Brain pericyte (primary cell): ENCODE results near the gene SUN1.

Experiments used
- DNase-seq: peaks from one replicate; pipeline ENCODE4 v3.0.0-alpha.2; 2012; ENCODE audit warnings: low read depth, low spot score

The SUN1 gene

DNA sequence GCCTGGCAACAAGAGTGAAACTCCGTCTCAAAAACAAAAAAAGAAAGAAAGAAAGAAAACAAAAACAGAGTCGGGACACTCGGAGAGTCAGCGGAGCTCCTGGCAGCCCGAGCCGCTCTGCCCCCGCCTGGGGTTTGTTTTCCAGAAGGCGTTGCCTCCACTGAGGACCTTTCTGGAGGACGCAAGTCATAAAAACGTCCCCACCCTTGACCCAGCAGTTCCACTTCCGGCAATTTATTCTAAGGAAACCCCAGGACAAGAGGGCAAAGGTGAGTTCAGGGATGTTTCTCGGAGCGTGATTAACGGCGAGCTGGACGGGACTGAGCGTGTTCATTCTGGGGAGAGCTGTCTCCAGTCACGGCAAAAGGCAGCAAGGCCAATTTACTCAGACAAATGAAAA lies 27.0 kb upstream of the SUN1 start:
- no peak for DNase-seq

DNA sequence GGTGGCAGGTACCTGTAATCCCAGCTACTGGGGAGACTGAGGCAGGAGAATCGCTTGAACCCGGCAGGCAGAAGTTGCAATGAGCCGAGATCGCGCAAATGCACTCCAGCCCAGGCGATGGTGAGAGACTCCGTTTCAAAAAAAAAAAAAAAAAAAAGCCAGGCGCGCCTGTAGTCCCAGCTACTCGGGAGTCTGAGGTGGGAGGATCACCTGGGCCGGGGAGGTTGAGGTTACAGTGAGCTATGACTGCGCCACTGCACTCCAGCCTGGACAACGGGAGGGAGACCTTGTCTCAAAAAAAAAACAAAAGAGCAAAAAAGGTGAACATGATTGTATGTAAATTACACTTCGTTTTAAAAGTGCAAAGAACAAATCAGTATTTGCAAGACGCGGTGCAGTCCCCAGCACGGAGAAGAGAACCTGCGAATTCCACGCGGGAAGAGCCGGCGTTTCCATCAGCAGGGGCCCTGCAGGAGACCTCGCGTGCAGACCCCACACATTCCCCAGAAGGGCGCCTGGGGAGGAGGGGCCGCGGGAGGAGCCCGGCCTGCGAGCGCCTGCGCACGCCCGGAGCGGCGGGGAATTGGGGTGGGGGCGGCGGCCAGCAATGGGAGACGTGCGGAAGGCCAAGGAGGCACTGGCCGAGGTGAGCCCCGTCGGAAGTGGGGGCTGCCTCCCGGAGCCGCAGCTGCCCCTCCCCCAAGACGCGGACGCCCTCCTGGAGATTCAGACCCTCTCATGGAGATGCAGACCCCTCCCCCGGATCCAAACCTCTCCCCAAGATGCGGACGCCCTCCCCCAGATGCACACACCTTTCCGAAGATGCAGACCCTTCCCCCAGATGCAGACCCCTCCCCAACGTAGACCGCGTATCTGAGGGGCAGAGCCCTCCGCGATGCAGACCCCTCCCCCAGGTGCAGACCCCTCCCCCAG lies 16.7 kb upstream of the SUN1 start:
- DNase-seq = no peak

DNA sequence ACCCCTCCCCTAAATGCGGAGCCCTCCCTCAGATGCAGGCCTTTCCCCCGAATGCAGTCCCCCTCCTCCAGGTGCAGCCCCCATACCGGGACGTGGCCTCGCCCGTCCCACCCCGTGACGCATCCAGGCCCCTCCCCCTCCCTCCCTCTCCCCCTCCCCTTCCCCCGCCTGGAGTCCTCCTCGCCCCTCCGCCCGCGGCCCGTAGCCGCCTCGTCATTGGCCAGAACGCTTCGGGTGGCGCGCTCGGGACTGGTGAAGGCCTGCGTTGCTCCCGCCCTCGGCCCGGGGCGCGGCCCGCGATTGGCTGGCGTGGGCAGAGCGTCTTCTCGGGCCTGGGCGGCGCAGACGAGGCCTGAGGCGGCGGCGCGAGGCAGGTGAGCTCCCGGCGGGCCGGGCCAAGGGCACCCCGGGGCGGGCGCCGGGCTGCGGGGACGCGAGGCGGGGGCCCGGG lies 16.0 kb upstream of the SUN1 start:
- peak; percentile 87 for DNase-seq

DNA sequence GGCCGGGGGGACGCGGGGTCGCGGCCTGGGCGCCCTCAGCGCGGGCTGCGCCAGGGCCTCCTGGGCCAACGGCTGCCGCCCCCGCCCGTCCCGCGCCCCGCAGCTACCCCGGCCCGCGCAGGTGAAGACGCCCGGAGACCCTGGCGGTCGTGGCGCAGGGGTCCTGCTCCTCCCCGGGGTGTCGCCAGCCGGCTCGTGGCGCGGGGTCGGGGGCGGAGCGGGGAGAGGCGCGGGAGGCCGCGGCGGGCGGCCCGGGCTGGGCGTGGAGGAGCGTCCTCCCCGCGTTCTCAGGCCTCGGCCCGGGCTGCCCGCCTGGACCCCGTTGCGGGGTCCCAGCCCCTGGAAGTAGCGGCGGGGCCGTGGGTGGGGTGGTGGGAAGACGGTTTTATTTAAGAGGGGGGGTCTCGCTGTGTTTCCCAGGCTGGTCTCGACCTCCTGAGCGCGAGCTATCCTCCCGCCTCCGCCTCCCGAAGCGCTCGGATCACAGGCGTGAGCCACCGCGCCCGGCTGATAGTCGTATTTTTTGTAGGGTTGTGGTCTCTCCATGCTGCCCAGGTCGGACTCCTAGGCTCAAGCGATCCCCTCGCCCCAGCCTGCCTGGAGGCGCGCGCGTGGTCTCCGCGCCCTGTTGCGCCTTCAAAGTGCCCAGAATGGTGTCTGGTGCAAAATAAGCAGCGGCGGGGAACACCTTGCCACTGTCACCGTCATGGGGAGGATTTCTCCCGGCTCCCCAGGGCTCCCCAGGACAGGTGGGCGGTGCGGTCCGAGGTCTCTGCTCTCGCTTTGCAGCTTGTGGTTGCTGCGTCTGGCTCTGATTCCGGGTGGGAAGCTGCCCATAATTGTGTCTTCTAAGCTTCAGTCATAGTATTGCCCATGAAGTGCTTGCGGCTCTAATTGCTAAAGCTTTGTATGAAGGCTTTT lies 15.3 kb upstream of the SUN1 start:
- no peak for DNase-seq

DNA sequence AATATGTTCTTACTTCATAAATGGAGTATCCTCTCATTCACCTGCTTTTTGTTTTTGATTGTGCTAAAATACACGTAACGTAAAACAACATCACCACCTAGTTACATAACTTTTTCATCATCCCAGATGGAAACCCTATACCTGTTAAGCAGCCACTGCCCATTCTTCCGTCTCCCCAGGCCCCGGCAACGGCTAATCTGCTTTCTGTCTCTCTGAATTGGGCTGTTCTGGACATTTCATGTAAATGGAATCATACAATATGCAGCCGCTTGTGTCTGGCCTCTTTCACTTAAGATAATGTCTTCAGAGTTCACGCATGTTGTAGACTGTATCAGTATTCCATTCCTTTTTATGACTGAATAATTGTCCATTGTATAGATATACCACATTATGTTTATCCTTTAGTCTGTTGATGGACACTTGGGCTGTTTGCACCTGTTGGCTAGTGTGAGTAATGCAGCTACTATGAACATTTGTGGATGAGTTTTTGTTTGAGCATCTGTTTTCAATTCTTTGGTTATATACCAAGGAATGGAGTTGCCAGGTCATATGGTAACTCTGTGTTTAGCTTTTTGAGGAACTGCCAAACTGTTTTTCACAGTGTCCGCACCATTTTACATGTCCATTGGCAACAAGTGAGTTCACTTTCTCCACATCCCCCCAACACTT lies 14.1 kb upstream of the SUN1 start:
- peak; percentile 31 for DNase-seq

DNA sequence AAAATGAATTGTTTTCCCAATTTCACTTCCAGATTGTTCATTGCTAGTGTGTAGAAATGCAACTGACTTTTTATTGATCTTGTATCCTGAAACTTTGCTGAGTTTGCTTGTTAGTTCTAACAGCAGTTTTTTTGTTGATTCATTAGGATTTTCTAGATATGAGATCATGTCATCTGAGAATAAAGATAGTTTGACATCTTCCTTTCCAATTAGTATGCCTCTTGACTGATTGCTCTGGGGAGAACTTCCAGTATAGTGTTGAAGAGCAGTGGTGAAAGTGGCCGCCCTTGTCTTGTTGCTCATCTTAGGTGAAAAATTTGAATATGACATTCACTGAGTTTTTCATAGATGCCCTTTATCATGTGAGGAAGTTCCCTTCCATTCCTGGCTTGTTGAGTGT lies 11.9 kb upstream of the SUN1 start:
- DNase-seq = no peak

DNA sequence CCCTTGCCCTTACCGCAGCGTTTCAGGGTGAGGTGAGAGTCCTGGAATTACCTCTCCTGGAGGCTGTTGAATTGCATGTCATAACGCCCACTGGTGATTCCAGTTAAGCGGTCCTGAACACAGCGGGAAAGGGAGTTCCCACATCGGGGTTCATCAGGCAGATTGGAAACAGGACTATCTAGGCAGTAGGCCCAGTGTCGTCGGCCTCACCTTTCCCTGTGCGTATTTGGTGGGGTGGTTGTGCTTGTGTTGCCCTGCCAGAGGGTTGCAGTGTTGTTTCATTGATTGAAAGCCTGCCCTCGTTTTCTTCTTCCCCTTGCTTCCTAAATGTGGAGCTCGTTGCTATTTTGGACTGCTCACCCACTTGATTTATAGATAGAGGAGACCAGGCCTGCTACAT lies 10.6 kb upstream of the SUN1 start:
- no peak for DNase-seq

DNA sequence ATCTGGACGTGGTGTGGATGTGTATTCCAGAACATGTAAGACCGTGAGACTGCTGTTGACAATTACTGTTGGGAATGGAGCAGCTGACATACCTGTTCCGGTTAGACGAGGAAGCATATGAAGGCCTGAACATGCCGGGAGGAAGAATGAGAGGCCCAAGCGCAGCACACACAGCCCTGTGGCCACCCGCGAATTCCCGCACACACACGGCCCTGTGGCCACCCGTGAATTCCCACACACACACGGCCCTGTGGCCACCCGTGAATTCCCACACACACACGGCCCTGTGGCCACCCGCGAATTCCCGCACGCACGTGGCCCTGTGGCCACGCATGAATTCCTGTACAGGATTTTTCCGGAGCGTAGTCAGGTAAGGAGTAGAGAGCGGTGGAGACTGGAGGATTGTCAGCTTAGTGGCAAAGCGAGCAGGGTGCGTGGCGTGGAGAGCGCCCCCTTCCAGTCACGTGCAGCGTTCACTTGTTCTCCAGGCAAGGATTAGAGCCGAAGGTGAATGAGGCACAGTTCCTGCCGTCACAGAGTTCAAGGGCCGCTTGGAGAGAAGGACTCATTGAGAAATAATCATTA lies 9.5 kb upstream of the SUN1 start:
- no peak for DNase-seq

DNA sequence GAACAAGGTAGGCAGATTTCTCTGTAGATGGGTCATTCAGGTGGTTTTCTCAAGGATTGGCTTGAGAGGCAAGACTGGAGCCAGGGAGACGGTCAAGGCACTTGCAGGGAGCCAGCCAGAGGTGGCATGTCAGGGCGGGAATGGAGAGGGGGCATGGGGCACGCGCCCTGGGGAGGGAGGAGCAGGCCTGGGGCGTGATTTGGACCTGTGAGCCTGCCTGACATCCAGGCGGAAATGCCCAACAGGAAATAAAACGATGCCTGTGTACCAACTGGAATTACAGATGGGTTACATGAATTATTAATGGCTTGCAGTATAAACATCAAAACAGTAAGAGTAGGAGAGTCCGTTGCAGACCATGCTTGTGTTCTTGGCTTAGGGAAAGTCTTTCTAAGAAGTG lies 8.6 kb upstream of the SUN1 start:
- DNase-seq = no peak

DNA sequence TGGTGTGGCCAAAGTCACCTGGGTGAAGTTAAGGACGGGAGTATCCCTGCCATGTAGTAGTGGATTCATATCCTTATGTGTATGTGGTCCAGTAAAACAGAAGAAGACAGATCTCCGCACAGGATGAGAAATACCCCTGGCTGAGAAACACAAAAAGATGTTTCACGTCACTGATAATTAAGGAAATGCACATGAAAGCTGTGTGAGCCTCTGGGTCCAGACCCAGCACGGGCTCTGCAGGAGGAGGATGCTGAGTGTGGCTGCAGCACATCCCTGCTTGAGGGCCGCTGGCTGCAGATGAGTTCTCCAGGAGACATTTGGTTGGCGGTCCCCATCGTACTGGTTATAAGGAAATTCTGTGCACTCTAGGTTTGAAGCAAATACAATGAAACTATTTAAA lies 8.2 kb upstream of the SUN1 start:
- no peak for DNase-seq

DNA sequence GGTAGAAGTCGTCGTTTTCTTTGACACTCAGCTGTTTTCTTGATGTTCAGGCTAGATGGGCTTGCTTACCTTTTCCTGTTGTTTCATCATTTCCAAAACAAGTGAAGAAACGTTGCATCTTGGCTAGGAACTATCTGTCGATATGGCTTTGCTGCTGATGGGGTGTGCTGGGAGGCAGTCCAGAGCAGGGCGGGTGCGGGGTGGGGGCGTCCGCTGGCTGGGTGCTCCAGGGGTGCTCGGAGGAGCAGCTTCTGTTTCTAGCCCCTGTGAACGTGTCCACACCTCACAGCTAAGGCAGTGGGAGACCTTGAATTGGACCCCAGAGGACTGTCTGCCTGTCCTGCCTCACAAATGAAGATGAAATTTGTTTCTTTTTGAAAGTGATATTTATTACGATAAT lies 7.6 kb upstream of the SUN1 start:
- no peak for DNase-seq

DNA sequence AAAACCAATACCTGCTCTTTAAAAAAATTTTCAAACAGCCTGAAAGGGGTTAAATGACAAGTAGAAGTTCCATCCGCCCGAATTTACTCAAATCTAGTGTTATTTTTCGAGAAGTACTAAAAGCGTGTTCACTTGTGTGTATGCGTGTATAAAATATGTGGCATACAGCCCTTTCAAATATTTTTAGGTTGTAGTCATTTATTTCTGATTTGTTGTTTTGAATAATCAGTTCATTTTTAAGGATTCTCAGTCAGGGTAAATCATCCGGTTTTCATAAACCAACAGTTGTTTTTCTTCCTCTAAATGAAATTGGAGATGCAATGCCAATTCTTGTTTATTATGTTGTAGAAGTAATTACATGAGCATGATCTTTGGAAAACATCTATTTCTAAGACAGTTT lies 6.9 kb upstream of the SUN1 start:
- no peak for DNase-seq

DNA sequence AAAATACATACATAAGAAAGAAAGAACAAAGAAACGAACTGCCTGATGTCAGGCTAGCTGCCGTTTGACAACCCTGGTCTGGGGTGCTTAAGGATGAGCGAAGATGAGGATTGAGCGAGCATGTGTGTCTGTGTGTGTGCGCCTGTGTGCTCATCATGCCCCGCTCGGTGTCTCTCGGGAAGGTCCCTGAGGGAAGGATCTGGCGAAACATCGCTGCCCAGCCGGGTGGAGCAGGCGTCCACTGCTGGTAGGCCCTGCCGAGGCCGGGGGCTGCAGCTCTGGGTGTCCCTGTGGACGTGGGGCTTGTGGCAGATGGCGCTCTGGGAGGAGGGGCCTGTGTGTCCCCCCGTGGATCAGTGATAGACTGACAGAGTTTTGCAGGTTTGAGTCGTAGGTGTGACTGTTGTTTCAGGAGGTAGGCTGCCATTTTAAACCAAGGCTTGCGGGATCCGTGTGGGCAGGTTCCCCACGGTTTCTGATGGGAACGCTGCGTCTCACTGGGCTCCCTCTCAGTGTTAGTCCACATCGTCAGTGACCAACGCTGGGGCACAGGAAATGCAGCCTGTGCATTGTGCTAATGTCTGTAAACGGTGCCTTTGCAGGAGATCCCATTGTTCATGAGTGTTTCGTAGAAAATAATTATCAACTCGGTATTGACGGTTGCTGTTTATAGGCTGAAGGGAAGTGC lies 5.9 kb upstream of the SUN1 start:
- DNase-seq = no peak

DNA sequence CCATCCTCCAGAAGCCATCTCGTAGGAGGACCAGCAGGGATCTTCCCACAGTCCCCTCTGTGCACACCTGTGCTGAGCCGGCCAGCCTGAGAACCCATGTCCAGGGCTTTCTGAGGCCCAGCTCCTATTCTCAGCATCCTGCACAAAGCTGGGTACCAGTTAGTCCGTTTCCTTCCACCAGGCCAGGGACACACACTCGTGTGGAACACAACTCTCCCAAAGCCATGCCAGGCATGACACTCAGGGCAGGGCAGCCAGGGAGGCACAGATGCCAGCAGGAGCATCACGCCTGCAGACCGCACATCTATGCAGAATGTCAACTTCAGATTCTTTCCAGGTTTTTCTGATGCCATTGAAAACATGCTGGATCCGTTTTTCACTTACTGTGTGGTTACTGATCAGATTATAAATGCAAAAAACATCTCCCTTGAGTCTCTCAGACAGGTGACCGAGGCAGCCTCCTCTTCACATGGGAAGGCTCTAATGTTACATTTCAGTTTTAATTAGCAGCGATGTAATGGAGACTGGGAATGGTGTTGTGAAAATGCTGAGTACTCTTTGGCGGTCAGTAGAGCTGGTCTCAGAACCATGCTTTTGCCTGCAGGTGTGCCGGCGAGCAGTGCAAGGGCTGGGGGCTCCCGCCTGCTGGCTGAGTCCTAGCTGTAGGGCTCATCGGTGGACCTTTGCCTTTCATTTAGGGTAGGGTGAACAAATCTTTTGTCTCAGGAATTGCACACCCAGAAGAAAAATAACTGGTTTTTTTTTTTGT lies 3.3 kb upstream of the SUN1 start:
- DNase-seq = no peak

DNA sequence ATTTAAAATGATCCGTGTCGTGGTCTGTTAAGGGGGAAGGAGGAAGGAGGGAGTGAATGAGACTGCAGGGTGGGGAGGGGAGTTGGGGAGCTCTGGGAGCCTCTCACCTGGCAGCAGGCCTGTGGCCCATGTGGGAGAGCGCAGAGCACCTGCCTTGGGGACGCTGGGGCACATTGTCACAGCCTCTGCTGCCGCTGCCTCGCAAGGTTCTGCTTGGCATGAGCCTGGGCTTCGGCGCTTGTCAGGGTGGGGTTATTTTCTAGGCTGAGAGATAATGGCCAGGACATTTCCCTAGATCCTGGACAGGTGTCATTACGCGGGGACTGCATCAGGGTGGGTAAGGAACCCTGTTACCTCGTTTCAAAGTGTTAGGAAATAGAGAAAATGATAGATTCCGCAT lies 2.2 kb upstream of the SUN1 start:
- no peak for DNase-seq

DNA sequence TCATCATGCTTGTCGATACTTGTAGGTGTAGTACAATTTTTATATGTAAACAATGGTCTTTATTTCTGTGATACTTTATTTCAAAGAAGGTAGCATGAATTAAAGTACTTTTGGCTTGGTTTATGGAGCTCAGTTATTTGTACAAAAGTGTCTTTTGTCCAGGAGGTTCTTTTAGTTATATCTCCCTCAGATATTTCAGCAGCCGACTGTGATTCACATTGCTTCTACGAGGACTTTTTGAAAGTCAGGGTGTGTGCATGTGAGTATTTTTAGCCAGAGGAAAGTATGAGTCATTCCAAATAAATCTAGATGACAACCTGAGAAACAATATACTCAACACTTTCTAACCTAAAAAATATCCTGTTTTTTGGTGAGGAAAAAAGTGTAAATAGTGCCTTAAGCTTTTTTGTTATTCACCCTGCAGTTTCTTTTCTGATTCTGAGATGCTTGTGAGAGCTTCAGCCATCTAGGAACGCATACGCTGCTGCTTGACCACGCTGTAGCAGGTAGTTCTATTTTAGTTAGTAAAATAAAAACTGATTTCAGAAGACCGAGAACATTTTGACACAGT lies 595 bp upstream of the SUN1 start:
- DNase-seq = no peak

DNA sequence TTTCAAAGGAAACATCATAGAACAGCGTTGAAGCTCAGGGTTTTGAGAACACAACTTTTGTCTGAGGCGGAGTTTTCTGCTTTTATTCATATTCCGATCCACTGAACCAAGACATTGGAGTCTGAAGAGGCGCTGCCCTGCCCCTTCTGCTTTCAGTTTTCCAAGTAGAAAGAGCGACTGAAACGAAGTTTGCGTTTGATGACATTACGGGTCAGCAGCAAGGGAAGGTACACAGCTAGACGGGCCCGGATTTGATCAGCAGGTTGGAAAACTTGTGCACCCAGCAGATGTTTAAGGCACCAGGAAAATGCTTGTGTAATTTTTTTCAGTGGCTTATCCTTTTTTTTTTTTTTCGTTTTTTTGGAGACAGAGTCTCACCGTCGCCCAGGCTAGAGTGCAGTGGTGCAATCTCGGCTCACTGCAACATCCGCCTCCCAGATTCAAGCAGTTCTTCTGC lies 720 bp downstream of the SUN1 start:
- no peak for DNase-seq

DNA sequence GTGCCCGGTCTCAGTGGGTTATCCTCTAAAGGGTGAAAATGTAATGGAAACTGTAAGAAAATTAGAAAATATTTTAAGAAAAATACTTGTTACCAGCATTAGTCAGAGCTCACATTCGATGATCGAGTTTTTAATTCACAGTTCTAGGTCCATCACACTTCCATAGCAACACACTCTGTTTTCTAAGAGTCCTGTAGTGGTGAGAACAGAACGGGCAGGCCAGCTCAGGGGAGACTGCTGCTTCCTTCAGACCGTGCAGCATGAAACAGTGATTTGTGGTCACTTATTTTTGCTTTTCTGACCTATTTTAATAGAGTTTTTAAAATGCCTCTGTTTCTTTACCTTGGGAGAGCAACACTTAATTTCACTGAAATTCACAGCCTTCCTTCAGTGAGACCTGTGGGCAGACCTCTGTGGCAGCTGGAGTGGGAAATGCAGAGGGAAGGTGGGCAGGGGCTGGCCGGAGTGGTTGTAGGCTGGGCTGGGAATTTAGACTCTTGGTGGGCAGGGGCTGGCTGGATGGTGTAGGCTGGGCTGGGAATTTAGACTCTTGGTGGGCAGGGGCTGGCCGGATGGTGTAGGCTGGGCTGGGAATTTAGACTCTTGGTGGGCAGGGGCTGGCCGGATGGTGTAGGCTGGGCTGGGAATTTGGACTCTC lies 1.5 kb downstream of the SUN1 start:
- no peak for DNase-seq

DNA sequence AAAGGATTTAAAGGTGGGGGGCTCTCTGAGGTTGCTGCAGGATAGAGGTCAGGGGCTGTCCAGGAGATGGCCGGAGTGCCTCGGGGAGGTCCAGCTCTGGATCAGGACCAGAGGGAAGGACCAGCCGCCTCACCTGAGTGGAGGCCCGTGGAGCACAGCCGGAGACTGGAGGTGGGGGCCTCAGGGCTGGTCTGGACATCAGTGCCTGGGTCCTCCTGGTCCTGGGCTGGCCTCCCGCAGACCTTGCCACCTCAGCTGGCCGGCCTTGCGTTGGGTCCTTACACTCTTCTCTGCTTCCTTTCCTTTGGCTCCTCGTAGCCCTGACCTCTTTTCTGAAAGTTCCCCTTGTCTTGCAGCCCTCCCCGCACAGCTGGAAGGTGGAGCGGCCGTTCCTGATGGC lies 2.0 kb downstream of the SUN1 start:
- DNase-seq = no peak
